Parathyroid adenoma (tissue), 2 donors: Measurements from ENCODE around the gene PIGL.

Source experiments
- H2AFZ ChIP-seq: fragments of 300-600 bp; sonication (generic); one replicate; pipeline ENCODE4 v1.7.0; 2017; ENCODE audit warnings: antibody characterized with exemption, mild to moderate bottlenecking
- H3K27ac ChIP-seq: fragments of 300-600 bp; sonication (generic); one replicate; pipeline ENCODE4 v1.7.0; 2017
- H3K27me3 ChIP-seq: fragments of 300-600 bp; sonication (generic); one replicate; pipeline ENCODE4 v1.7.0; 2017; ENCODE audit warnings: low read length; ENCODE audit not compliant: control insufficient read depth, insufficient read depth
- H3K36me3 ChIP-seq: fragments of 300-600 bp; sonication (generic); one replicate; pipeline ENCODE4 v1.7.0; 2017; ENCODE audit warnings: low read length; ENCODE audit not compliant: control insufficient read depth, insufficient read depth
- H3K4me1 ChIP-seq: fragments of 300-600 bp; sonication (generic); one replicate; pipeline ENCODE4 v1.7.0; 2017; ENCODE audit warnings: control low read depth
- H3K4me2 ChIP-seq: fragments of 300-600 bp; sonication (generic); one replicate; pipeline ENCODE4 v1.7.0; 2017; ENCODE audit warnings: low read length
- H3K4me3 ChIP-seq: fragments of 300-600 bp; sonication (generic); one replicate; pipeline ENCODE4 v1.7.0; 2017; ENCODE audit warnings: low read depth, low read length
- H3K79me2 ChIP-seq: fragments of 300-600 bp; sonication (generic); one replicate; pipeline ENCODE4 v1.7.0; 2017; ENCODE audit warnings: control low read depth
- H3K9ac ChIP-seq: fragments of 300-600 bp; sonication (generic); one replicate; pipeline ENCODE4 v1.7.0; 2017; ENCODE audit warnings: mild to moderate bottlenecking
- H3K9me3 ChIP-seq: fragments of 300-600 bp; sonication (generic); one replicate; pipeline ENCODE4 v1.7.0; 2017; ENCODE audit warnings: low read length; ENCODE audit not compliant: control insufficient read depth
- TF ChIP-seq, protein P1 (sequence below): fragments of 300-600 bp; sonication (generic); IDR thresholded peaks from one replicate; pipeline ENCODE4 v1.7.0; 2017; ENCODE audit warnings: antibody characterized with exemption, mild to moderate bottlenecking
- donor health status: primary hyperparathyroidism.

PIGL gene

DNA sequence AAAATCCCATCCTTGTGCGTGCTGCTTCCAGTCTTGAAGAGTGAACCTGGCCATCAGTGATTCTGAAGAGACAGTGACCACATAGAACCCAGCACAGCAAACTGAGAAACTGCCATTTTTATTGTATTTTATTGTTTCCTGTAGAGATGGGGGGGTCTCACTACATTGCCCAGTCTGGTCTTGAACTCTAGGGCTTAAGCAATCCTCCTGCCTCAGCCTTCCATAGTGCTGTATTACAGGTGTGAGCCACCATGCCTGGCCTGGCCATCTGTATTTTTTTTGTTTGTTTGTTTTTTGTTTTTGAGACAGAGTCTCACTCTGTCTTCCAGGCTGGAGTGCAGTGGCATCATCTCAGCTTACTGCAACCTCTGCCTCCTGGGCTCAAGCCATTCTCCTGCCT, 122.4 kb downstream of the PIGL start:
- H3K4me1 ChIP-seq, result no peaks in the 10 kb centered on the region
- H2AFZ ChIP-seq, result no peak overlapping the region
- H3K36me3 ChIP-seq, result no peaks in the 10 kb centered on the region
- no peak overlapping the region for H3K4me2 ChIP-seq
- no peak overlapping the region for H3K9ac ChIP-seq
- H3K27ac ChIP-seq, result no peak overlapping the region
- H3K79me2 ChIP-seq, result no peaks in the 10 kb centered on the region
- H3K9me3 ChIP-seq, result no peaks in the 10 kb centered on the region
- TF ChIP-seq, protein P1, sequence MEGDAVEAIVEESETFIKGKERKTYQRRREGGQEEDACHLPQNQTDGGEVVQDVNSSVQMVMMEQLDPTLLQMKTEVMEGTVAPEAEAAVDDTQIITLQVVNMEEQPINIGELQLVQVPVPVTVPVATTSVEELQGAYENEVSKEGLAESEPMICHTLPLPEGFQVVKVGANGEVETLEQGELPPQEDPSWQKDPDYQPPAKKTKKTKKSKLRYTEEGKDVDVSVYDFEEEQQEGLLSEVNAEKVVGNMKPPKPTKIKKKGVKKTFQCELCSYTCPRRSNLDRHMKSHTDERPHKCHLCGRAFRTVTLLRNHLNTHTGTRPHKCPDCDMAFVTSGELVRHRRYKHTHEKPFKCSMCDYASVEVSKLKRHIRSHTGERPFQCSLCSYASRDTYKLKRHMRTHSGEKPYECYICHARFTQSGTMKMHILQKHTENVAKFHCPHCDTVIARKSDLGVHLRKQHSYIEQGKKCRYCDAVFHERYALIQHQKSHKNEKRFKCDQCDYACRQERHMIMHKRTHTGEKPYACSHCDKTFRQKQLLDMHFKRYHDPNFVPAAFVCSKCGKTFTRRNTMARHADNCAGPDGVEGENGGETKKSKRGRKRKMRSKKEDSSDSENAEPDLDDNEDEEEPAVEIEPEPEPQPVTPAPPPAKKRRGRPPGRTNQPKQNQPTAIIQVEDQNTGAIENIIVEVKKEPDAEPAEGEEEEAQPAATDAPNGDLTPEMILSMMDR, result no peak
- no peak overlapping the region for H3K4me3 ChIP-seq
- H3K27me3 ChIP-seq, result no peaks in the 10 kb centered on the region

DNA sequence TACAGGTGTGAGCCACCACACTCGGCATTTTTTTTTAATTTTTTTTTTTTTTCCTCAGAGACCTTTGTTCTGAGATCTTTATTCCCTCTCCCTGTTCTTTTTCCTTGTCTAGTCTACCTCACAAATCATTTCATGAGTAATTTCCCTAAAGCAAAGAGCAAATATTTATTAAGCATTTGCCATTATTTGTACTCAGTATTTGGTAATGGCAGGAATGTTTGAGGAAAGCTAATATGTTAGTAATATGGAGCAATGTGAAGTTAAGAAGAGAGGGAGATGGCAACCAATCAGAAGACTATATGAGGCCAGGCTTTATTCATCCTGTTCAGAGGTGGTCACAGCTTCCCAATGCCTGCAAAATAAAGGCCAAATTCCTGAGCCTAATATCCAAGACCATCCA, 122.9 kb downstream of the PIGL start:
- H3K79me2 ChIP-seq, result no peaks in the 10 kb centered on the region
- H3K27ac ChIP-seq, result no peak overlapping the region
- no peaks in the 10 kb centered on the region for H3K27me3 ChIP-seq
- no peak overlapping the region for H3K4me3 ChIP-seq
- H3K4me1 ChIP-seq, result no peaks in the 10 kb centered on the region
- H3K9ac ChIP-seq, result no peak overlapping the region
- no peak overlapping the region for H2AFZ ChIP-seq
- H3K4me2 ChIP-seq, result no peak overlapping the region
- no peaks in the 10 kb centered on the region for H3K9me3 ChIP-seq
- TF ChIP-seq, protein P1, result no peak
- H3K36me3 ChIP-seq, result no peaks in the 10 kb centered on the region

DNA sequence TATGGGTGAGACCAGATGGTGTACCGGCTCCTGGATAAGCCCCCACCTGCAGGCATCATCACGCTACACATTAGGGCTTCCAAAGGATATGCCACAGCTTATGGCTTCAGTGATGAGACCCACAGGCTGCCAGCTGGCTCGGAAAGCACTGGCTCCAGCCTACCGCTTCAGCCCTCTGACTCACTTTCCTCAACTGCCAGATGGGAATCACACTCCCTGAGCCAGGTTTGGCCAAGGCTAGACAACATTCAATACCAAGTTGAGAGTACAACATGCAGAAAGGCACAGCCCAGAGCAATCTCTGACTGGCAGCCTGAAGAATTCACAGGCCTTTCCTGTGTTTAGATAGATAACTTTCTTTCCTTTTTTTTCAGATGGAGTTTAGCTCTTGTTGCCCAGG, 126.0 kb downstream of the PIGL start:
- TF ChIP-seq, protein P1, result no peak
- no peaks in the 10 kb centered on the region for H3K36me3 ChIP-seq
- H3K9ac ChIP-seq, result no peak overlapping the region
- no peaks in the 10 kb centered on the region for H3K4me1 ChIP-seq
- H2AFZ ChIP-seq, result no peak overlapping the region
- H3K79me2 ChIP-seq, result no peaks in the 10 kb centered on the region
- no peak overlapping the region for H3K27ac ChIP-seq
- H3K4me3 ChIP-seq, result no peak overlapping the region
- no peaks in the 10 kb centered on the region for H3K27me3 ChIP-seq
- no peak overlapping the region for H3K4me2 ChIP-seq
- no peaks in the 10 kb centered on the region for H3K9me3 ChIP-seq

DNA sequence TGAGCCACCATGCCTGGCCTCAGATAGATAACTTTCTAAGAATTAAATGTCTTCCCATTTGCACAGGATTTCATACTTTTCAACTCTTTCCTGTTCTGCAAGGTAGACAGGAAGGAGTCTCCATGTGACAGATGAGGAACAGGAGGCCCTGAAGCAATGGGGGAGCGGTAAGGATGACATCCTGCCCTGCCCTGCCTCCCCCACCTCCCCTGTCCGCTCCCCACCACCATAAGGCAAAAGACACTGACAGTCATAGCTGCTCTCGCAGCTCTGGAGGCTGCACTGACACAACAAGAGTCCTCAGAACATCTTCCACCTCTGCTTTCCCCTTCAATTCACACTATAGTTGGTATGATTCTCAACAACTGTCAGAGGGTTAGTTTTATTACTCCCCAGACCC, 126.6 kb downstream of the PIGL start:
- no peak overlapping the region for H3K4me2 ChIP-seq
- TF ChIP-seq, protein P1, result no peak
- no peak overlapping the region for H3K4me3 ChIP-seq
- no peaks in the 10 kb centered on the region for H3K27me3 ChIP-seq
- no peak overlapping the region for H3K9ac ChIP-seq
- no peaks in the 10 kb centered on the region for H3K79me2 ChIP-seq
- no peaks in the 10 kb centered on the region for H3K36me3 ChIP-seq
- no peaks in the 10 kb centered on the region for H3K4me1 ChIP-seq
- no peak overlapping the region for H3K27ac ChIP-seq
- H3K9me3 ChIP-seq, result no peaks in the 10 kb centered on the region
- no peak overlapping the region for H2AFZ ChIP-seq

DNA sequence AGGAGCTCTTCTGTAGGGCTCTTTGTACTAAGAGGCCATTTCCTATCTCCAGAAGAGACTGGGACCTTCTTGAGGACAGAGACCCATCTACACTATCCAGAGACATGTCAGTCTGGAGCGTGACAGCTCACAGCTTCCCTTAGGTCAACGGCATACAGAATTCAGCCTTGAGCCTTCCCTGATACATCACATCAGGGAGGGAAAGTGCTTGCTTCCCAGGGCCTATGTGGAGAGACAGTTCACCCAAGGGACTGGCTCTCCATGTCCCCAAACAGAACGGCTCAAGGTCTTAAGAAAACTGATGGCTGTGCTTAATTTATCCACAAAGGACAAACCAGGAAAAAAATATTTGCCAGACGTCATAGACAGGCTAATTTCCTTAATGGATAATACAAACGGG, 128.6 kb downstream of the PIGL start:
- Histone ChIP-seq H3K27ac (no peak overlapping the region), H3K9me3 (no peaks in the 10 kb centered on the region), H3K79me2 (no peaks in the 10 kb centered on the region), H3K4me1 (no peaks in the 10 kb centered on the region), H3K27me3 (no peaks in the 10 kb centered on the region), H3K9ac (no peak overlapping the region), H2AFZ (no peak overlapping the region), H3K4me2 (no peak overlapping the region), H3K4me3 (no peak overlapping the region), H3K36me3 (no peaks in the 10 kb centered on the region)
- TF ChIP-seq, protein P1, result no peak
